HG02938 (cell line): ENCODE measurements around the gene KNDC1.

Experiments
- ATAC-seq: cut with Tn5 transposase; IDR thresholded peaks from one replicate; pipeline ENCODE4 v1.9.1; 2021; ENCODE audit warnings: mild to moderate bottlenecking, moderate library complexity; ENCODE audit not compliant: unreplicated experiment

Gene KNDC1

DNA sequence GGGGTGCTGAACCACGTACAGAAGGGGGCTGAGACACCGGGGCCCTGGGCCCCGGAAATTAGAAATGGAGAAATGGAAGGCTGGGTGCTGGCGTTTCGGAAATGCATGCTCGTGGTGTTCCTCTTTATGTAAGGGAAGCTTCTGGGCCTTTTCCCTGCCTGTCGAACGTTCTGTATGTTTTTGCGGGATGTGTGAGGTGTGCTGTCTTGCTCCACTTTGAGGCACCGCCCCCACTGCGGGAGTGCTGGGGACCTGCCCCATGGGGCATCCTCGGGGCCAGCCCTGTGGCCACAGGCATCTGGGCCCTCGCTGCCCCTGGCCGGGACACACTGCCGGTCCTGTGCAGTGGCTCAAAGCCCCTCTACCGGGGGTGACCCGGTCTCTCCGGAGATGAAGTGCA lies 75.9 kb downstream of the KNDC1 start:
- no peak for ATAC-seq

DNA sequence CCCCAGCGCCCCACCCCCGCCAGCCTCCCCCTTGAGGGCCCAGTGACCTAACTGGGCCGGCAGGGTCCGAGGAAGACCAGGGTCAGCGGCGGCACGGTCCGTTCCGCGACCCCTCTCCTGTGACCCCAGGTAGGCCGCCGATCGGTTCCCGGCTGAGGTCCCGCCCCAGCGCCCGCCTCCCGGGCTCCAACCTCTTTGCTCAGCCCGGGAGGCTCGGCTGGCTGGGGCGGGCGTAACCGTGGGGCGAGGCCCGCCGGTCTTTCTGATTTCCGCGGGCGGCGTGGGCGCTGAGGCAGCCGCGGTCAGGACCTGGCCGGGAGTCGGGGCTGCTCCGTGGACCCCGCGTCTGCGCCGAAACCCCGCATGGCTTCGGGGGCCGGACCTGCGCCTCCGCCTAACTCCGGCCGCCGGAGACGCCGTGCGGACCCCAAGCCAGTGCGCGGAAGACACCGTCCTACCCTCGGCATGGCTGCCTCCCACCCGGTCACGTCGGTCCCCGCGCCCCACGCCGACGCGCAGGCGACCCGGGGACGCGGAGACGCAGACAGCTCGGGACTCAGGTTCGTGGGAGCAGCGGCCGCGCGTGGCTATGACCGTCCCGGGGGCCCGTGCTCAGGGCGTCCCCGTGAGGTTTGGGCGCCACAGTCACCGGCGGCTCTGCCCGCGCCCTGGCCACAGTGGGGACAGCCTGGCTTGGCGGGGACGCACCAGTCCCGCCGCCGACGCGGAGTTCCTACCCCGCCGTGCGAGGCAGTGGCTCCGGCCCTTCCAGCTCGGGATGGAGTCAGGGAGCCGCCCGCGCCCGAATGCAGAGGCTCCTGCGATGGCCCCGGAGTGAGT lies 76.6 kb downstream of the KNDC1 start:
- no peak for ATAC-seq

DNA sequence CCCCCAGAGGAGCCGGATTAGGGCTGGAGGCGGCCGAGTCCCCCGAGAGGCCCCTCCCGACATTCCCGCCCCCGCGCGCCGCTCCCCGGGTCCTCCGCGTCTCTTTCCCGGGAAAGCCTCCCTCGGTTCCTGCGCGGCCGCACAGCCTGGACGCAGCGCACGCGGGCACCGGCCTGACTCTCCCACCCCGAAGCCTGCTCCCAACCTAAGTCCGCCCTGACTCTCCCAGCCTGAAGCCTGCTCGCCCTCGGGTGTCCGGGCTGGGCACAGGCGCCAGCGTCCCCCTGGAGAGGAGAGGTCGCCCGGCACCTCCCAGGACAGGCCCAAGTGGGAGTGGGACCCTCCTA lies 77.2 kb downstream of the KNDC1 start:
- ATAC-seq: no peak

DNA sequence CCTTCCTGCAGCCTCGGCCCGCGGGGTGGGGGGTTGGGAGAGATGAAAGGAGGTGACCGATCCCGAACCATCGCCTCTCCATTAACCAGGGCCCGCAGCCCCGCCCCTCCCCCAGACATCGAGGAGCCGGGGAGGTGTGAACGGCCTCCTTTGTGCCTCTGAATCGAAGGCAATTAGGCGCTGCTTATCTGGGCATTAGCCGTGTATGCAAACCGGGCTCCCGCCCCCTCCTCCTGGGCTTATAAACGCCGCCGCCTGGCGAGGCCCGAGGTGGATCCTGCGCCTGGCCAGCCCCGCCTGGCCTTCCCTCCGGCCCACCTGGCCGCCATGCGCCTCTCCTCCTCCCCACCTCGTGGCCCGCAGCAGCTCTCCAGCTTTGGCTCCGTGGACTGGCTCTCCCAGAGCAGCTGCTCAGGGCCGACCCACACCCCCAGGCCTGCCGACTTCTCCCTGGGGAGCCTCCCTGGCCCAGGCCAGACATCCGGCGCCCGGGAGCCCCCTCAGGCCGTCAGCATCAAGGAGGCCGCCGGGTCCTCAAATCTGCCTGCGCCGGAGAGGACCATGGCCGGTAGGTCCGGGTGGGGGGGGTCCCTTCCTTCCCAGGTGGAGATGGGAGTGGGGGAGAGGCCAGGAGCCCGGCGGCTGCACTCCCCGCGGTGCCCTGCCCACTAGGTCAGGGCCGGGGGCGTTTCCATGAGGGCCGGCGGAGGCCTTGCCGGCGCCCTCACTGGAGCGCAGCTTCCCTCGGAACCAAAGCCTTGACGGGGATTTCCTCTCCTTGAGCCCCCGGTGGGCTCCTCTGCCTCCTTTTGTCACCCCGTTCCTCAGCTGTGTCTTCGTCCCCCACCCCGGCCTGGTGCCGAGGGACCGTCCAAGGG lies 77.8 kb downstream of the KNDC1 start, which contains the start of gene VENTX:
TSS of gene VENTX (plus strand) at position 268 of the 878 bp plus-strand sequence. CDS start at position 328, 60 bp downstream.
- ATAC-seq: no peak

DNA sequence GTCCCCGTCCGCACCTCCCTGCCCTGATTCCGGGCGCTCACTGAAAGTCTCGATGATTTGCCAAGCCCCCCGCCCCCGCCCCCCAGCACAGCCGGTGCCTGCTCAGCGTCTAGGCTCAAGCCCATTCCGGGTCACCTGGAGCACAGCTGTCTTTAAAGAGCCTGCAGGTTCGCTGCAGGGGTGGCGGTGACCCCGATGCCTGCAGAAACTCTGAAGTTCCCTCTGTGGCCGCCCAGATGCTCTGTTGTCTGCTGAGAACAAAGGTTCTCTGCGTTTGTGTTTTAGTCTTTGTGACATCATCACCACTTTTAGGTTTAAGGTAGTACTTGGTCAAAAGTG lies 78.4 kb downstream of the KNDC1 start:
- ATAC-seq: no peak

DNA sequence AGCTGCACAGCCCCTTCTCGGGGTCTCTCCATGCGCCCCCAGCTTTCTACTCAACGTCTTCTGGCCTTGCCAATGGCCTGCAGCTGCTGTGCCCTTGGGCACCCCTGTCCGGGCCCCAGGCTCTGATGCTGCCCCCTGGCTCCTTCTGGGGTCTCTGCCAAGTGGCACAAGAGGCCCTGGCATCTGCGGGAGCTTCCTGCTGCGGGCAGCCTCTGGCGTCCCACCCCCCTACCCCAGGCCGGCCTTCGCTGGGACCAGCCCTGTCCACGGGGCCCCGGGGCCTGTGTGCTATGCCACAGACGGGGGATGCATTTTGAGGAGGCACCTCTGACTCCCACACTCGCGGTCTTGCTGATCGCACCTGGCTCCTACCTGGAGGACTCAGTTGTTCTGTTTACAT lies 80.0 kb downstream of the KNDC1 start:
- ATAC-seq: no peak

DNA sequence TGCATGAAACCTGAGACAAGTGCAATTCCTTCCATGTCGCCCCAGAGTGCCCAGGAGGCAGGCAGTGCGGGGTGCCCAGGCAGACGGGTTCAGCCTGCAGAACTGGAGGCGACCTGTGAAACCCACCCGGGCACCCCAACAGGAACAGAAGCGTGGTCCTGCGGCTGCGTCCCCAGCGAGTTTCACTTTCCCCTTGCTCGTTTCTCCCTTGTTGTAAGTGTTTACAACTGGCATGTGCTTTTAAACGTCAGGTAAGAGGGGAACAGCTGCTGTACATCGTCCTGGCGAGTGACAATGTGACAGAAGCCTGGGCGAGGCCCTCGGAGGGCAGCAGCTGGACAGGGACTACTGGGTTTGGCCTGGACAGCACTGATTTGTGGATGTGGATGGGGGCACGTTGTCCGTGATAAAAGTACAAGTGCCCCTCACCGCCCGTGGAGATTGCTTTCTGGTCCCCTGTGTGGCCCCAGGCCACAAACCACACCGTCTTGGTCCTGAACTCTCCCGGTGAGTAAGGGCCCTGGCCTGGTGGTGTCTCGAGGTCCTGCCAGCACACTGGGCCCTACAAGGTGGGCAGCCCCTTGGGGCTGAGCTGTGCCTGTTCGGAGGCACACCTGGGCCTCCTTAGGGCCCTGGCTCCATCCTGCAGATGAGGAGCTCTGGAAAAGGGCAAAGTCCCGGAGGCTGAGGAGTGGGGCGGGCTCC lies 81.6 kb downstream of the KNDC1 start:
- ATAC-seq: no peak

DNA sequence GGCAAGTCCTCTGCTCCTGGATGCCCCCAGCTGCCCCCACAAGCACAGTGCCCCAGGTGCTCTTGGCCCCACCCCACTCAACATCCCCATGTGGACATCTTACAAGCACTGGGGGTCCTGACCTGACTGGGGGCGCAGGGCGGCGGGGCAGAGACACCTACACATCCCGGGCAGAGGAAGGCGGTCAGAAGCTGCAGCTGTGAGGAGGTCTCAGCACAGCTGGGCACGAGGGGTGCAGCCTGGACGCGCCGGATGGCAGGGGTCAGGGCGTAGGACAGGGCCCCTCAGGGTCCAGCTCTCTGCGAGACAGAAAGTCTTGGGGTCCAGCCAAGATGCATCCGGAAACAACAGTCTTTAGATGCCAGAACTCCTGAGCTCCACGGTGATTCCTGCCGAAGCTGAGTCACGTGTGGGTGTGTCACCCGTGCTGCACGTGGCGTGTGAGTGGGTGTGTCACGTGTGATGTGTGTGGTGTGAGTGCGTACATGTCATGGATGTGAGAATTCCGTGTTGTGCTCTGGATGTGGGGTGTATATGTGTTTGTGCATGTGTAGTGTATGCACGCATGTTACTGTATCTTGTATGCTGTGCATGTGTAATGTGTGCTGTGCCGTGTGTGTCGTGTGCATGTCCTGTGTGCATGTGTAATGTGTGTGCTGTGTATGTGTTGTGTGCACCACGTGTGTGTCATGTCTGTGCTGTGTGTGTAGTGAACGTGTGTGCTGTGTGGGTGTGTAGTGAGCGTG lies 82.8 kb downstream of the KNDC1 start:
- no peak for ATAC-seq

DNA sequence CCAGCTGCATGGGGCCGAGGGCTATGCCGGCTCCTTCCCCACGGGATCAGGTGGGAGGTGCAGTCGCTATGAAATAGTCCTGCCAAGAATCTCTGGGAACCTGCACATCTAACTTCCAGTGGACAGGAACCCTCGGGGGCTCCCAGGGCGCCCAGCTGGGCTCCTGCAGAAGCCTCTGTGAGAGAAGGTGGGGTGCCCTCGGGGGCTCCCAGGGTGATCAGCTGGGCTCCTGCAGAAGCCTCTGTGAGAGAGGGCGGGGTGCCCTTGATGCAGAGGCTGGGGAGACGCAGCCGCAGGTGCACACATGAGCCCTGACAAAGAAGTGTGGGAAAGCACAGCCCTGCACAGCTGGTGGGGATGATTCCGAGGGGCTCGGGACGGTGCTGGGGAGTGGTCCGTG lies 83.6 kb downstream of the KNDC1 start:
- no peak for ATAC-seq

DNA sequence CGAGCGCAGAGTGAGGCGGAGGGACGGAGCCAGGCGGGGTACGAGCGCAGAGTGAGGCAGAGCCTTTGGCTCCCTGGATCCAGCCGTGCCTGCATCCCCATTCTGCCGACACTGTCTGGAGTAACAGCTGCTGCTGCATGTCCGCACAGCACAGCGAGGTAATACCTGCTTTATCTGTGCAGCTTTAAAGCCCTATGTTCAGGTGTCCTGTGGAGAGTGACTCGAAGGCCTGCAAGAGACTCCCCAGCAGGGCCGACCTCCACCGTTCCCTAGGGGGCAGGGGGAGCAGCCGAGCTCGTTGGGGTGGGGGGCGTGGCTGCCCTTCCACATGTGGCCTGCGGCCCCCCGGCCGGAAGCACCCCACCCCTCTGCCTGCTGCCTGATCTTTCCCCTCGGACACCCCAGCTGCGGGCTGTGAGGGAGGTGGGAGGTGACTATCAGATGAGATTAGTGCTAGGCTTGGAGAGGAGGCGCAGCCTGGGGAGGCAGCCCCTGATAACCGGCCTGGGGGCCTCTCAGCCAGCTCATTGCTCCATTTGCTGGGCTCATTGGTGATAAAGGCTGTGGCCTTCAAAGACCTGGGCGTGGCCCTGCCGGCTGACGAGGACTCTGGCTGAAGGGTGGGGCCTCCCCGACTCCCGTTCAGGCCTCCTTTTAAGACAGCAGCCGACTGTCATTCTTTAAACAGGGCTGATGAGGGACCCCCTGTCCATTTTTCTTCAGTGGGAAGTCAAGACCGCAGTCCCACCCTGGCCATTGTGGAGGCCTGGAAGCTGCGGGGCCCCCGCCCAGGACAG lies 85.6 kb downstream of the KNDC1 start:
- ATAC-seq: no peak

DNA sequence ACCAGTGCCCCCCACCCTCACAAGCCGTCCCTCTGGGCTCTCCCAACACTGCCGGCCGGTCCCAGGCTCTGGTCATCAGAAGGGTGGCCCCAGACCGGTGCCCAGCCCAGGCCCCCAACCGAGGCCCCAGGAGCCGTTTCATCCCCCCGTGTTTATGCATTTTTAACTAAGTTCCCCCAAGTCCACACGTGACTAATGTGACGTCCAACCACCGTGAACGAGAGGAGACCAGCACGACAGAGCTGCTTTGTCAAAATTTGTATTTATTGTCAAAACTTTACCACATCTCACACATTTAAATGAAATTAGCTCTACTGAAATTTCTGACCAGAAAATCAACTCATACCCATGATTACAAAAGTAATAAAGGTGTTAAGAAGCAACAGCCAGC lies 86.2 kb downstream of the KNDC1 start:
- no peak for ATAC-seq

DNA sequence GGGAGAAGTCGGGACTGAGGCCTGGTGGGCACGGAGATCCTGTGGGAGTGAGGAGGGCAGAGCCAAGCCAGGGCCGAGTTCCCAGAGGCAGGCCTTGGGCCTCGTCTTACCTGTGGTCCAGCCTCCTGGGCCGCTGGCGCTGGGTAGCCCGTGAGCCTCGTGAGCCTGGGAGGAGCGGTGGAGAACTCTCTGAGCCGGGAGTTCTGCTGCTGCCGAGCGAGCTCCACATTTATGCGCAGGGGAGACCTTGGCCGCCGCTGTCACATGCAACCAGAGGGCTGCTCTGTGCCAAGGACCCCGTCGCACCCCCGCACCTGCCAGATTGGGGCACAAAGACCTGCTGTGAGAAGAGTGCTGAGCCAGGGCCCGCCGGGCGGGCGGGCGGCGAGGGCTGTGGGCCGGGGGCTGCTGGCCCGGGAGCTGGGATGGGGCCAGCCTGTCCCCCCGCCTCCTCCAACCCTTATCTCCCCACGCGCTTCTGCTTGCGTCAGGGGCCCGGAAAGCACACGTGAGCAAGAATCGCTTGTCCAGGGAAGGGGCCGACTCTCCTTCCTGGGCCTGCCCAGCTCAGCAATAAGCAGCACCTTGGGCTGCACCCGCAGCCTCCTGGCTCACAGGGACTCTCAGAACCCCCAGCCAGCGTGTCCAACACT lies 87.8 kb downstream of the KNDC1 start:
- ATAC-seq: no peak

DNA sequence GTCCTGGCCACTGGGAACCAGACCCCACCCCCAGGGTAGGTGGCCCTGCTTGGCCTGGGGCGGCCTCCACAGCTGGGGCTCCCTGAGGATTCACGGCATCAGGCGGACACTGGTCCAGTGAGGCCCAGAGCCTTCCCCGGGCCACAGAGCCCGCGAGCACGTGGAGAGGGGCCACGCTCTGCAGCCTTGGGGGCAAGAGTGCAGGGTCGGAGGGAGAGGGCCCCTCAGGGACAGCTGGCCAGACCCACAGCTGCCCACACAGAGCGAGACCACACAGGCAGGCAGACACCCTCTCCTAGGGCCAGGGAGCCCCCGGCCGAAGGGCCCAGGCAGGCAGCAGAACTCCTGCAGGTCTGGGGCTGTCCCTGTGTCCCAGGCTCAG lies 88.3 kb downstream of the KNDC1 start:
- no peak for ATAC-seq

DNA sequence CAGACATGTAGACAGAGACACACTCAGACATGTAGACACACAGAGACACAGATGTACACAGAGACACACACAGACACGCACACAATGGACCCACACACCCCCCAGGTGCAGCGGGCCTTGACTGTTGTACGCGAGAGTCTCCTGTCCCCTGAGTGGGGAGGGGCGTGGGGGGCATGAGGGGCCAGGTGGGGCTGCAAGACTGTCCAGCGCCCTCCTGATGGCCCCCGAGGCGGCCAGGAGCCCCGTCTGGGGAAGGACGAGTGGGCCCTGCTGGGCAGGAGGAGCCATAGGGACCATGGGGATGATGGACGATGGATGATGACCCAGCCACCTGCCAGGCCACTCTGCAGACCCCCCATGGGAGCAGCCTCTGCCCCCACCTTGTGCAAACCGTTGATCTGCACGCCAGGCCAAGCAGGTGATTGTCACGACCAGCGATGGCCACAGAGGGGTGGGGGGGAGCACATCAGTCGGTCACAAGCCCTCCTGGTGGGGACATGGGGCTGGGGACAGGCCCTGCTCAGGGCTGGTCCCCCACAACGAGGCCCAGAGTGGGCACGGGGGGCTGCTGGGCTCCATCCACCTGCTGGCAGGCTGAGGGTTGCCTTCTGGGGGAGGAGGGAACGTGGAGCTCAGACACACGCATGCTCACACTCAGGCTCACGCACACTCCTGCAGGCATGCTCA lies 89.2 kb downstream of the KNDC1 start:
- ATAC-seq: no peak

DNA sequence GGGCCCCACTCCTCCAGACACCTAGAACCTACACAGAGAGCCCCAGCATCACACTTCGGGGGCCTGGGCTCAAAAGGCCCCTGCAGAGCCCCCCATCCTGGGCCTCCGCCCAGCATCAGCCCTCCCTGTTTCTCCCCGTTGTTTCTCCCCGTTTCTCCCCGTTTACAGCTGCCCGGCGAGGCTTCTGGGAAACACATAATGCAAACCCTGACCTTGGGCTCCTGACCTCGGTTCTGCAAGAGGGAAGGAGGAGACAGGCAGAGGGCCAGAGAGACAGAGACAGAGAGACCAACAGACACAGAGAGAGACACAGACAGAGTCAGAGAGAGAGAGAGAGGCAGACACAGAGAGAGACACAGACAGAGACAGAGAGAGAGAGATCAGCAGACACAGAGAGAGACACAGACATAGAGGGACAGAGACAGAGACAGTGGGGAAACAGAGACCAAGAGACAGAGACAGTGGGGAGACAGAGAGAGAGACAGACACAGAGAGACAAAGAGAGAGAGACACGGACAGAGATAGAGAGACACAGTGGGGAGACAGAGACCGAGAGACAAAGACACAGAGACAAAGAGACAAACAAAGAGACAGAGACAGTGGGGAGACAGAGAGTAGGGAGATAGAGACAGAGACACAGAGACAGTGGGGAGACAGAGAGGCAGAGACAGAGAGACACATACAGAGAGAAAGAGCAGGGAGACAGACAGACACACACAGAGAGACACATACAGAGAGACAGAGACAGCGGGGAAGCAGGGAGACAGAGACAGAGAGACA lies 90.1 kb downstream of the KNDC1 start:
- ATAC-seq: no peak

DNA sequence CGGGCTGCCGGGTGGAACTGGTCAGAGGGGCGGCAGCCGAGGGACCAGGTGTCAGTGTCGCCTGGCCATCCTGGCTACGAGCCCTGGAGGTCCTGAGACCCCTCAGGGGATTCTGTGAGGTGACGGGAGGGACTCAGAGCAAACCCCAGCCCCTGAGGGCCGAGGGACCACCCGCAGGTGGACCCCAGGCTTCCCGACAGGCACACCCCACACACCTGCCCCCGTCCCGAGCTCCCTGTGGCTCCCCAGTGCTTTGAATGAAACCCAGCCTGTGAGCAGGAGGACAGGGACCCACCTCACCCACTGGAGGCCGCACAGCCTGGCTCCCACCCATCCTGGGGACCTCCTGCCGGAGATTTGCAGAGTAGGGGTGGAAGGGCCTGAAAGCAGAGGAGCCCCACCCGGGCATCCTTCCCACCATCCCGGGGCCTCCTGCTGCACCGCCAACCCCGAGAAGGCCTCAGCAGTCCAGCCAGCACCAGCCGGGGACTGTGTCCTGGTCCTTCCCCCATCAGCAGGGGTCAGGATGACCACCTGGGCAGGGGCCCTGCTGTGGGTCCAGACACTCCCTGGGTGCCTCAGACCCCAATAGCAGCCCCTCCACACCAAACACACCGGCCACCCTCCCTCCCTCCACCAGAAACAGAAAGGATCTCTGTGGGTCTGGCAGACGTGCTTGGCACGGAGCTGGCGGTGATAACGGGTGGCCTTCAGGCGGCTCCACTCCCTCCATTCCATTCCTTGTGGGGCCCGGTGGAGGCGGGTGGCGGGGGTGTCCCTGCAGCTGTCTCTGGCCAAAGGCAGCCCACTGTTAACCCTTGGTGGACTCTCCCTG lies 91.6 kb downstream of the KNDC1 start:
- no peak for ATAC-seq

DNA sequence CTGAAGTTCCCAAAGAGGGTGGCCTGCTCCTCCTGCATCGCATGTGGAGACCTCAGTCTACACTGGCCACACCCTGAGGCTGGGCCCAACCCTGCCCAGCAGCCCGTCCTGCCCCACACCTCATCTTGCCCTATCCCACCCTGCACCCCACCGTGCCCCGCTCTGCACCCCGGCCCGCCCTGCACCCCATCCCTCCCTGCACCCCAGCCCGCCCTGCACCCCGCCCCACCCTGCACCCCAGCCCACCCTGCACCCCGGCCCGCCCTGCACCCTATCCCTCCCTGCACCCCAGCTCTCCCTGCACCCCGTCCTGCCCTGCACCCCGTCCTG lies 92.2 kb downstream of the KNDC1 start:
- ATAC-seq: no peak
